ENCODE data around the gene TRPM3.

- TF ChIP-seq, protein P1, sequence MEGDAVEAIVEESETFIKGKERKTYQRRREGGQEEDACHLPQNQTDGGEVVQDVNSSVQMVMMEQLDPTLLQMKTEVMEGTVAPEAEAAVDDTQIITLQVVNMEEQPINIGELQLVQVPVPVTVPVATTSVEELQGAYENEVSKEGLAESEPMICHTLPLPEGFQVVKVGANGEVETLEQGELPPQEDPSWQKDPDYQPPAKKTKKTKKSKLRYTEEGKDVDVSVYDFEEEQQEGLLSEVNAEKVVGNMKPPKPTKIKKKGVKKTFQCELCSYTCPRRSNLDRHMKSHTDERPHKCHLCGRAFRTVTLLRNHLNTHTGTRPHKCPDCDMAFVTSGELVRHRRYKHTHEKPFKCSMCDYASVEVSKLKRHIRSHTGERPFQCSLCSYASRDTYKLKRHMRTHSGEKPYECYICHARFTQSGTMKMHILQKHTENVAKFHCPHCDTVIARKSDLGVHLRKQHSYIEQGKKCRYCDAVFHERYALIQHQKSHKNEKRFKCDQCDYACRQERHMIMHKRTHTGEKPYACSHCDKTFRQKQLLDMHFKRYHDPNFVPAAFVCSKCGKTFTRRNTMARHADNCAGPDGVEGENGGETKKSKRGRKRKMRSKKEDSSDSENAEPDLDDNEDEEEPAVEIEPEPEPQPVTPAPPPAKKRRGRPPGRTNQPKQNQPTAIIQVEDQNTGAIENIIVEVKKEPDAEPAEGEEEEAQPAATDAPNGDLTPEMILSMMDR (conservative IDR thresholded peaks at IDR 0.05), result no peak
- no peak for TF ChIP-seq ZFX (IDR thresholded peaks at IDR 0.05)
Observed at GRCh38 chr9:70561111-70561510, 560.3 kb downstream of the TRPM3 start.

Data from C4-2B (cell line).